Measurements from ENCODE around the gene CYTH1. TPM values are rescaled to one million over a fixed set of nuclear protein-coding genes. Genes with fewer than 3 reads are reported as not detected.
A peak's percentile ranks its signal among the peaks of the same experiment; 100 is the strongest.

Gene CYTH1
- total RNA-seq, 1 donor = 21.4 TPM

DNA sequence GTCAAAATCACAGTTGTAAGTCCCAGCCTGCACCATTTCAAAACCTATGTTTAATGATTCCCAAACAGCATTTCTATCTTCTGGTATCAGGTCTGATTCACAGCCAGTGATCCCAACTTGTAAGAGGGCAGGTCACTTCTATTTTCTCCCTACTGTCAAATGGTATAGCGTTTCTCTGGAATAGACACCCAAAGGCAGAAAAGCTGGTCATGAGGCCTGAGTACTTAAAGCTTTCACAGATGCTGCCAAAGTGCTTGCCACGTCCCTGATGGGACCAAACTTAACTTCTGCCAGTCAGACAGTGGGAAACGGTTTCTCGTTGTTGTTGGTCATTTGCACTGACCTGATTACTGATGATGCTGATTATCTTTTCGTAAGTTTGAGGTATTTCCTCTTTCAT is 43.4 kb downstream of the CYTH1 start:
- Histone ChIP-seq H3K4me2 (ENCODE audit: insufficient read depth, low read length) (no peak overlapping the region), H2AFZ (ENCODE audit: low read length) (no peak overlapping the region), H3K27ac (ENCODE audit: low read depth, low read length) (no peak overlapping the region), H3K27me3 (ENCODE audit: insufficient read depth, low read length) (no peaks in the 10 kb centered on the region), H4K20me1 (ENCODE audit: insufficient read depth, low read length) (peaks cover 11% of the 10 kb centered on the region), H3K4me1 (ENCODE audit: insufficient read depth, low read length) (peaks cover 21% of the 10 kb centered on the region), H3K36me3 (ENCODE audit: insufficient read depth, low read length) (no peaks in the 10 kb centered on the region), H3K4me3 (ENCODE audit: insufficient read depth, low read length) (no peak overlapping the region), H3K9me3 (ENCODE audit: low read depth, low read length) (no peaks in the 10 kb centered on the region), H3K79me2 (ENCODE audit: insufficient read depth, low read length) (peaks cover 36% of the 10 kb centered on the region)
- DNase-seq (ENCODE audit: insufficient read length, low spot score, missing footprints) = no peak
- TF ChIP-seq, protein P1, sequence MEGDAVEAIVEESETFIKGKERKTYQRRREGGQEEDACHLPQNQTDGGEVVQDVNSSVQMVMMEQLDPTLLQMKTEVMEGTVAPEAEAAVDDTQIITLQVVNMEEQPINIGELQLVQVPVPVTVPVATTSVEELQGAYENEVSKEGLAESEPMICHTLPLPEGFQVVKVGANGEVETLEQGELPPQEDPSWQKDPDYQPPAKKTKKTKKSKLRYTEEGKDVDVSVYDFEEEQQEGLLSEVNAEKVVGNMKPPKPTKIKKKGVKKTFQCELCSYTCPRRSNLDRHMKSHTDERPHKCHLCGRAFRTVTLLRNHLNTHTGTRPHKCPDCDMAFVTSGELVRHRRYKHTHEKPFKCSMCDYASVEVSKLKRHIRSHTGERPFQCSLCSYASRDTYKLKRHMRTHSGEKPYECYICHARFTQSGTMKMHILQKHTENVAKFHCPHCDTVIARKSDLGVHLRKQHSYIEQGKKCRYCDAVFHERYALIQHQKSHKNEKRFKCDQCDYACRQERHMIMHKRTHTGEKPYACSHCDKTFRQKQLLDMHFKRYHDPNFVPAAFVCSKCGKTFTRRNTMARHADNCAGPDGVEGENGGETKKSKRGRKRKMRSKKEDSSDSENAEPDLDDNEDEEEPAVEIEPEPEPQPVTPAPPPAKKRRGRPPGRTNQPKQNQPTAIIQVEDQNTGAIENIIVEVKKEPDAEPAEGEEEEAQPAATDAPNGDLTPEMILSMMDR (IDR thresholded peaks at IDR 0.05; ENCODE audit: extremely low read depth, low read depth, low read length) = no peak

DNA sequence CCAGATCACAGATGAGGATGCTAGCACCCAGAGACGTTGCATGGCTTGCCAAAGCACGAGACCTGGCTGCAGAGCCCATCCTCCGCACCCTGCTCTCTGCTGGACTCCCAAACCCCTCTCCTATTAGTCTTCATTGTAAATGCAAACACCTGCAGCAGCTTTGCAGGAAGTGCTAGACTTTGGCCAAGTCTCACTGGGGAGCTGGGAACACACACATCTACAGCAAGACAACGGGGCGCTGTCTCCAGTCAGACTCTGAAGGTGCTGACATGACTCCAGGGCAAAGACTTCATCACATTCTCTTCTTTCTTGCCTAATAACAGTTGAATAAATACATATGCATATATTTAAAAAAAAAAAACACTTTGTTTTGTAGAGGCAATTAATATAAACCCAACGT is 43.8 kb downstream of the CYTH1 start:
- H3K4me2 ChIP-seq (ENCODE audit: insufficient read depth, low read length) = no peak overlapping the region
- no peak overlapping the region for H3K27ac ChIP-seq (ENCODE audit: low read depth, low read length)
- no peaks in the 10 kb centered on the region for H3K27me3 ChIP-seq (ENCODE audit: insufficient read depth, low read length)
- no peaks in the 10 kb centered on the region for H3K36me3 ChIP-seq (ENCODE audit: insufficient read depth, low read length)
- no peak overlapping the region for H2AFZ ChIP-seq (ENCODE audit: low read length)
- H3K4me3 ChIP-seq (ENCODE audit: insufficient read depth, low read length) = no peak overlapping the region
- no peaks in the 10 kb centered on the region for H3K9me3 ChIP-seq (ENCODE audit: low read depth, low read length)
- TF ChIP-seq, protein P1 (IDR thresholded peaks at IDR 0.05; ENCODE audit: extremely low read depth, low read depth, low read length) = no peak
- no peak for DNase-seq (ENCODE audit: insufficient read length, low spot score, missing footprints)
- peaks cover 40% of the 10 kb centered on the region for H3K79me2 ChIP-seq (ENCODE audit: insufficient read depth, low read length)
- H4K20me1 ChIP-seq (ENCODE audit: insufficient read depth, low read length) = peaks cover 14% of the 10 kb centered on the region
- peaks cover 21% of the 10 kb centered on the region for H3K4me1 ChIP-seq (ENCODE audit: insufficient read depth, low read length)

DNA sequence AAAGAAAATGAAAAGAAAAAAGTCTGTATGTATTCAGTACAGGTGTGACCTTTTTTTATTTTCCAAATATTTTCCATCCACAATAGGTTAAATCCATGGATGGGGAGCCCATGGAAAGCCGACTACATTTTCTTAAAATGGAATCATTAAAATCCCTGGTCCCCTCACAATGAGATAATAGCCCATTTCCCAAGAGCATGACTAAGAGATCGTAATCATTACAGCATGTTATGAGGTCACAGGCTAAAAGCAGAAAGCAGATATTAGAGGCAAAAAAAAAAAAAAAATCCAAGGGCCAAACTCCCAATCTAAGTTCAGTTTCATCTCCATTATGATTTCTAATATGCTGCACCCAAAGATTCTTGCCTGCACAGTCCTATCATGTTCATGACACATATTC is 44.7 kb downstream of the CYTH1 start:
- no peaks in the 10 kb centered on the region for H3K9me3 ChIP-seq (ENCODE audit: low read depth, low read length)
- H3K4me1 ChIP-seq (ENCODE audit: insufficient read depth, low read length) = peaks cover 21% of the 10 kb centered on the region
- peaks cover 47% of the 10 kb centered on the region for H3K79me2 ChIP-seq (ENCODE audit: insufficient read depth, low read length)
- H3K4me3 ChIP-seq (ENCODE audit: insufficient read depth, low read length) = no peak overlapping the region
- H3K27ac ChIP-seq (ENCODE audit: low read depth, low read length) = peak overlapping the region; percentile 85
- H3K36me3 ChIP-seq (ENCODE audit: insufficient read depth, low read length) = no peaks in the 10 kb centered on the region
- peaks cover 21% of the 10 kb centered on the region for H4K20me1 ChIP-seq (ENCODE audit: insufficient read depth, low read length)
- TF ChIP-seq, protein P1 (IDR thresholded peaks at IDR 0.05; ENCODE audit: extremely low read depth, low read depth, low read length) = no peak
- peak overlapping the region; percentile 87 for H3K4me2 ChIP-seq (ENCODE audit: insufficient read depth, low read length)
- no peak overlapping the region for H2AFZ ChIP-seq (ENCODE audit: low read length)
- DNase-seq (ENCODE audit: insufficient read length, low spot score, missing footprints) = peak; percentile 83
- H3K27me3 ChIP-seq (ENCODE audit: insufficient read depth, low read length) = no peaks in the 10 kb centered on the region

DNA sequence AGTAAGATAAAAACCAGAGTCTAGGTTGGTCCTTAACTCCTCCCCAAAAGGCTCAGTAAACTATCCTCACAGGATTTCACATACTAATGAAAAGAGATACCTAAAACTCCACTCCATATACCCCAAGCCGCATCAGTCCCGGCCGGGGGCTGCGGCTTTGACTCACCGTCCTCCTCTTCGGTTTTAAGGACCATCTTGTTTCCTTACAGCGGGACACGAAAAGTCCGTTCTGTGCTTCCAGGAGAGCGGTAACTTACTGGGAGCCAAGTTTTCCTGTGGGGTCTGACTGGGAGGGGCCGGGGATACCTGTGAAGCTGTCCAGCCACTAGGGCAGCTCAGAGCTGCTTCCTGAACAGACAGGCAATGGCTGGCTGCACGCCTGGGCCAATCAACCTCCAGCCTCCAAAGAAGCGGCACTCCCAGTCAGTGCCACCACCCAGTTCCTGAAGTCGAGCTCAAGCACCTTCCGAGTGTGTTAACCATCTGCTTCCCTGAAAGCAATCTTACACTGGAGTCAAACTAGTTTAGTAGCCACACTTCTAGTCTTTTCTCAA is 45.5 kb downstream of the CYTH1 start:
- no peaks in the 10 kb centered on the region for H3K9me3 ChIP-seq (ENCODE audit: low read depth, low read length)
- peak overlapping the region; percentile 87 for H3K4me2 ChIP-seq (ENCODE audit: insufficient read depth, low read length)
- peaks cover 21% of the 10 kb centered on the region for H3K4me1 ChIP-seq (ENCODE audit: insufficient read depth, low read length)
- peak overlapping the region; percentile 79 for H3K4me3 ChIP-seq (ENCODE audit: insufficient read depth, low read length)
- peak overlapping the region; percentile 85 for H3K27ac ChIP-seq (ENCODE audit: low read depth, low read length)
- H2AFZ ChIP-seq (ENCODE audit: low read length) = peak overlapping the region; percentile 88
- TF ChIP-seq, protein P1 (IDR thresholded peaks at IDR 0.05; ENCODE audit: extremely low read depth, low read depth, low read length) = no peak
- no peaks in the 10 kb centered on the region for H3K27me3 ChIP-seq (ENCODE audit: insufficient read depth, low read length)
- peaks cover 27% of the 10 kb centered on the region for H4K20me1 ChIP-seq (ENCODE audit: insufficient read depth, low read length)
- H3K79me2 ChIP-seq (ENCODE audit: insufficient read depth, low read length) = peaks cover 53% of the 10 kb centered on the region
- DNase-seq (ENCODE audit: insufficient read length, low spot score, missing footprints) = no peak
- no peaks in the 10 kb centered on the region for H3K36me3 ChIP-seq (ENCODE audit: insufficient read depth, low read length)
